Stimulated activated CD4-positive, alpha-beta T cell treated with anti-CD3 and anti-CD28 coated beads, TNF-alpha, amount 100 ng/mL, for 4 hours (primary cell): ENCODE results near the gene REEP3.

Experiments used
- DNase-seq, 3 experiments: peaks; one replicate each; pipeline ENCODE4 v3.0.0-alpha.2; 2020; ENCODE audit warnings: low read depth in 3 of 3

The REEP3 gene

GRCh38 chr10:63665670-63666134 lies 144.5 kb downstream of the REEP3 start:
- no peak for DNase-seq

DNA sequence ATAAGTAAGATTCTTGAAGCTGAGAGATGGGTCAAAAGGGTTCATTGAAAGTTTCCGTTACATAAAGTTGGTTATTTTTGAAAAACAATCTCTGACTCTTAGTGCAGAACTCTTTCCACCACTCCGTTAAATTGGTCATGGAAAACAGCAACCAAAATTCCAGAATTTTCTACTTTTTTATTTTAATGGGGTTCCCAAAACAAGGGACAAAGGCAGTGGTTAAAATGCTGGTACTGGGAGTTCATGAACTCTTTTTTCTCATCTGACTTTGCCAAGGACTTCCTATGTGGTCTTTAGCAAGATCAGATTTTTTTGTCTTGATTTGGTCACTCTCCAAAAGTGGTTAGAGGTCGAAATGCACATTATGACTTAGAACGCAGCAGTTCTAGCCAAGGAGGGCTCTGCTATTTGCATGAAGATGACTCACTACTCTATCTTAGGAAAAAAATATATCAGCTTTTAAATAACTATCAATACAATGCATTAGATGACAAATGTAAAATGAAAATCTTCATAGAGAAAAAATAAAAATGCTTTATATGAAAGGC lies 145.7 kb downstream of the REEP3 start:
- DNase-seq: no peak

- no peak for DNase-seq
These were observed 146.6 kb downstream of the REEP3 start for GRCh38 chr10:63667596-63668480.

GRCh38 chr10:63670291-63670898 lies 149.2 kb downstream of the REEP3 start:
- no peak for DNase-seq

- DNase-seq: no peak
These were observed 150.2 kb downstream of the REEP3 start for GRCh38 chr10:63671317-63671937.

- DNase-seq: no peak
These were observed 151.3 kb downstream of the REEP3 start for GRCh38 chr10:63672491-63672890.

GRCh38 chr10:63673246-63673645 lies 152.0 kb downstream of the REEP3 start:
- no peak for DNase-seq

DNA sequence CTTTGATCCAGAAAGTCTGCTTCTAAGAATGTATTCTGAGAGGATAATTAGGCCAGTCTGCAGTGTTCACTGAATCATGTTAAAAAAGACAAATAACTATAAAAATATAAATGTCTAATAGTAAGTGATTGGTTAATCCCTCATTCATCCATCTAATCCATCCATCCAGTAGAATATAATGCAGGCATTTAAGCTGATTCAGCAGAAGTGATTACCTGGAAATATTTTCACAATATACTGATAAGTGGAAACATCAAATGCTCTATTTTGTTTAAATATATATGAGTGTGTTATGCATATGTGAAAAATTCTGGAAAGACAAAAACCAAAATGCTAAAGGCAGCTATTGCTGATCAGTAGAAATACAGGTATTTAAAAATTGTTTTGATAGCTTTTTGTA lies 152.6 kb downstream of the REEP3 start:
- no peak for DNase-seq
